HG02852 (cell line): ENCODE data around the gene ABCB1.
A peak's percentile ranks its signal among the peaks of the same experiment; 100 is the strongest.

Experiments
- ATAC-seq: cut with Tn5 transposase; IDR thresholded peaks from one replicate; pipeline ENCODE4 v1.9.1; 2021; ENCODE audit warnings: mild to moderate bottlenecking, moderate library complexity; ENCODE audit not compliant: unreplicated experiment

ABCB1 gene

DNA sequence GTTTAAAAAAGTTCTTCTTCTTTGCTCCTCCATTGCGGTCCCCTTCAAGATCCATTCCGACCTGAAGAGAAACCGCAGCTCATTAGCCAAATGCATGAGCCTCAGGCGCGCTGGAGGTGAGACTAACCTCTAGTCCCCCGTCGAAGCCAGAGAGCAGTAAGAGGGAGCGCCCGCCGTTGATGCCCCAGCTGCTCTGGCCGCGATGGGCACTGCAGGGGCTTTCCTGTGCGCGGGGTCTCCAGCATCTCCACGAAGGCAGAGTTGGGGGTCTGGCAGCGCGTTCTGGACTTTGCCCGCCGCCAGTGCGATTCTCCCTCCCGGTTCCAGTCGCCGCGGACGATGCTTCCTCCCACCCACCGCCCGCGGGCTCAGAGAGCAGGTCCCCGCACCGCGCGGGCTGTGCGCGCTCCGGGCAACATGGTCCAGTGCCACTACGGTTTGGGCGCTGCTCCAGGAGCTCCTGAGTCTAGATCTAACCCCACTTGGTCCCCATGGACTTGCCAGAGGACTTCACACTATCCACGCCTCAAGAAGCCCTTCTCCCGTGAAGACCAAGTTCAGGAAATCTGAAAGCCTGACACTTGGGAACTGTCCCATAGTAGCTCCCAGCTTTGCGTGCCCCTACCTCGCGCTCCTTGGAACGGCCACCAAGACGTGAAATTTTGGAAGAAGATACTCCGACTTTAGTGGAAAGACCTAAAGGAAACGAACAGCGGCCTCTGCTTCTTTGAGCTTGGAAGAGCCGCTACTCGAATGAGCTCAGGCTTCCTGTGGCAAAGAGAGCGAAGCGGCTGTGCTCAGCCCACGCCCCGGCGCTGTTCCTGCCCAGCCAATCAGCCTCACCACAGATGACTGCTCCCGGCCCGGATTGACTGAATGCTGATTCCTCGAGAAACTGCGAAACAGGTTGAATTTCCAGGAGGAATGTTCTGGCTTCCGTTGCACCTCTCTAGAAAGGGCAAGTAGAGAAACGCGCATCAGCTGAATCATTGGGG is at the start of gene ABCB1:
ABCB1 (minus strand) TSS at position 755 of the 995 bp plus-strand sequence; CDS start at position 55, 700 bp downstream.
- ATAC-seq, result peak; percentile 71

DNA sequence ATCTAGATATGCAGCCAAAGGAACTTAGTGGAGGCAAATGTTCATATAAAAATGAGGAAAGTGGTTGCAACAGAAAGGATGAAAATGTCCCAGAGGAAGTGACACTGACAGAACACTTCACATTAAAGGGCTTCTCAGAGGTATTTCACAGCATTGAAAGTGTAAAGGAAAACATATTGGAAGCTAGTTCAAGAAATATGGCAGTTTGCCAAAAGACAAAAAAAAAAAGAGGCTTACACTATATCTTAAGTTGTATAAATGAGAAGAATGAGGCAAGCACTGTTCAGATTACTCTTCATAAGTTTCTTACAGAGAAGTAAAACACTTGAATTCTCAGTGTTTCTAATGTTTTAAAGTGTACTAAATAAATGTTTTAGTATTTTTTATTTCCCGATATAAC is 47.6 kb upstream of the ABCB1 start:
- ATAC-seq, result no peak

- ATAC-seq, result no peak
Measured at GRCh38 chr7:87645446-87645845, 44.8 kb upstream of the ABCB1 start.

GRCh38 chr7:87635921-87636320 is 35.2 kb upstream of the ABCB1 start:
- no peak for ATAC-seq

GRCh38 chr7:87628780-87629569 is 28.3 kb upstream of the ABCB1 start:
- no peak for ATAC-seq

- peak; percentile 29 for ATAC-seq
Measured at GRCh38 chr7:87627634-87627994, 26.9 kb upstream of the ABCB1 start.

GRCh38 chr7:87625101-87625500 is 24.4 kb upstream of the ABCB1 start:
- ATAC-seq, result no peak

- no peak for ATAC-seq
Measured at GRCh38 chr7:87624628-87625027, 23.9 kb upstream of the ABCB1 start.

- ATAC-seq, result no peak
Measured at GRCh38 chr7:87615197-87615596, 14.5 kb upstream of the ABCB1 start.

DNA sequence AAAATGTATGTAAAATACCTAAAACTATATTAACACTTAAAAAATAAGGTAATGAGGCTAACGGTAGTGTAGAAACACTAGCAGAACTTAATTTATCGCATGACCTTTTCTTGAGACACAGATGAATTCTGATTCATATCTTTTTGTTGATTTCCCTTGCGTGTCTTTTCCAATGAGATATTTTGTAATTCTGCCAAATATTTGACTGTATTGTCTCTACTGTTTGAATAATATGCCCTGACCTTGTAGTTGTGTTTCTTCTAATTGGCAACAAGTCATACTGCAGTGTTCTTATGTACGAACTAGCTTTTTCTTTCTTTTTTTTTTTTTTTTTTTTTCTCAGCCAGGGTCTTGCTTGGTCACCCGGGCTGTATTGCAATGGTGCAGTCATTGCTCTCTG is 9.2 kb upstream of the ABCB1 start:
- ATAC-seq, result no peak

GRCh38 chr7:87608431-87608830 is 7.7 kb upstream of the ABCB1 start:
- no peak for ATAC-seq

DNA sequence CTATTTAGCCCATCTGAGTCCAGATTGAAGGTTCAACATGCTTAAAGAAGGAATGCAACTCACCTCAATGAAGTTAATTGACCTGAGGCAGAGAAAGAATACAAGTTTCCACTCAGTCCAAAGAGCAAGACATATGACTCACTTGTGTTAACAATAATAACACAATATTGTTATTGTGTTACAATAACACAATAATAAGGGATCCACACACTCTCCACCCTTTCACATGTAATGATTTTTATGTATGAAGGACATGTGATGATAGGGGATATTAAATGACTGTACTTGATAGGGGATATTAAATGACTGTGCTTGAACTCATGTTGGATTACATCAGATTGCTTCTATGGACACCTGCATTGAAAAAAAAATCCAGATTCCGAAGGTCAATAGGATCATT is 3.6 kb upstream of the ABCB1 start:
- no peak for ATAC-seq

GRCh38 chr7:87599336-87599735 is 1.3 kb downstream of the ABCB1 start:
- peak; percentile 92 for ATAC-seq

DNA sequence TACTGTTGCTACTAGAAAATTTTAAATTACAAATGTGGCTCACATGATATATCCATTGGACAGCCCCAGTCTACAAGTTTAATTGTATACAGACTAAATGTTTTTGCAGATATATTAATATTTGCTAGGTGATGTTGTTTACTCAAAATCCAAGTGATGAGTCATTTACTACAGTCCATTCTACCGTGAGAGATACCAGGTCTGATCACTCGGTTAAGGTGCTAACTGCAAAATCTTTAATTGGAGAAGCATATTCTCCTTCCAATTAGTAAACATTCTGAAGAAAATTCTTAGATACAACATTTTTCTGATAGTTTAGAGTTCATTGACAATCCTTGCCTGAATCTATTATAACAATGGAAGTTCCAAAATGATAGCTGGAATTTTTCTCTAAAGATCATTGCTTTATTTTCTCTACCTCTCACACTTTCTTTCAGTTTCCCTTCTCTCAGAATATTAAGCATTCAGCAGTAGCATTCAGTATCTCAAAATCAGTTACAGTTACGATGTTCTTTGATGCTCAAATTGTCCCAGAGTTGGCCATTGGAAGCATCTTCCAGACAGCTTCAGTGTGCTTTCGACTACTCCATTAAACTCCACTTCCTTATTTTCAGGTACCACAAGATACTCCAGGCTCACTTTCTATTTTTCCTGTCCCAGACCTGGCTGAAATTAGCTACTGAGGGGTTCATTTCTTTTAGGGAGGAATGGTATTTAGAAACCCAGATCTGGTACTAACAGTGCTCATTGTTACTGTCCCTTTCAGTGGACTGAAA is 2.3 kb downstream of the ABCB1 start:
- ATAC-seq, result no peak

GRCh38 chr7:87596696-87597095 is 4.0 kb downstream of the ABCB1 start:
- ATAC-seq, result no peak

GRCh38 chr7:87596136-87596535 is 4.5 kb downstream of the ABCB1 start:
- ATAC-seq, result no peak

DNA sequence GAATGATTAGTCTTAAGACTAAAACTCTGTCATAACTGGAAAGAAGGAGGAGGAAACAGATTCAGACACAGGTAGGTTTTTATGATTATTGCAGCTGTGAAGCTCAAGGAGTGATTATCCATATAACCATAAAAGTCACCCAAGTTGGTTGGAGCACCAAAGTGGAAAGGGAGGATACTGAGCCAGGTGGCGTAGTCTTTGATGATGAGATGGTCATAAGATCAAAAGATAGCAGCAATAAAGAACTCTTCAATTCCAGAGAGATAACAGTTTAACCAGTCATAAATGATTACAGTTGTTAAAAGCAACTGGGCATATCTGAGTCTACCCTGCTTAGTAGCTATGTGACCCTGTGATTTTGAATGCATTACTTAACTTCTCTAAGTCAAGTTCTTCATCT is 8.4 kb downstream of the ABCB1 start:
- no peak for ATAC-seq

- ATAC-seq, result no peak
Measured at GRCh38 chr7:87591211-87591610, 9.5 kb downstream of the ABCB1 start.

- ATAC-seq, result no peak
Measured at GRCh38 chr7:87590578-87590977, 10.1 kb downstream of the ABCB1 start.

DNA sequence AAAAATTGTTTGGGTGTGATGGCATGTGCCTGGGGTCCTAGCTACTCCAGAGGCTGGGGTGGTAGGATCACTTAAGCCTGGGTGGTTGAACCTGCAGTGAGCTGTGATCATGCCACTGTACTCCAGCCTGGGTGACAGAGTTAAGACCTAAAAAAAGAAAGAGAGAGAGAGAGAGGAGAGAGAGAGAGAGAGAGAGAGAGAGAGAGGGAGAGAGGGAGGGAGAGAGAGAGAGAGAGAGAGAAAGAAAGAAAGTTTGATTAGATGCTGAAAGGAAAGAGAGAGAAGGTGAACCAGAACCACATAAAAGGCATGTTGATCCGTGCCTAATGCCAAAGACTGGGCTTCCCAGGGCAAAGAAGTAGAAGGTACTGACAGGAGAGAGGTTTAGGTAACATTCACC is 11.1 kb downstream of the ABCB1 start:
- ATAC-seq, result no peak

- ATAC-seq, result no peak
Measured at GRCh38 chr7:87581723-87582122, 19.0 kb downstream of the ABCB1 start.
